Activated CD4-positive, alpha-beta T cell treated with anti-CD3 and anti-CD28 coated beads, Interleukin-2, amount 10 ng/mL, durations not matched to agents 7 days and 5 days (primary cell): ENCODE data around the gene TMEM273. TPM values are rescaled to one million over a fixed set of nuclear protein-coding genes. Genes with fewer than 3 reads are reported as not detected.

ENCODE experiments used
- CTCF ChIA-PET: fragments of 350-600 bp; sonication (Branson Sonifier 250); formaldehyde crosslinking; loops from one replicate; lab custom pipeline; 2021; ENCODE audit warnings: antibody characterized with exemption; lab: Charles Lee
- POLR2A ChIA-PET: fragments of 350-600 bp; sonication (Branson Sonifier 250); formaldehyde crosslinking; loops from one replicate; lab custom pipeline; 2021; ENCODE audit warnings: antibody characterized with exemption; lab: Charles Lee
- DNase-seq: peaks from one replicate; pipeline ENCODE4 v3.0.0-alpha.2; 2020
- H3K27ac Mint-ChIP-seq: one replicate; pipeline ENCODE4 v1.8.0; 2021; ENCODE audit warnings: mild to moderate bottlenecking, moderate library complexity, mixed read lengths
- H3K27me3 Mint-ChIP-seq: one replicate; pipeline ENCODE4 v1.8.0; 2021; ENCODE audit warnings: mixed read lengths
- H3K36me3 Mint-ChIP-seq: one replicate; pipeline ENCODE4 v1.8.0; 2021; ENCODE audit warnings: low read depth, mixed read lengths
- H3K4me1 Mint-ChIP-seq: one replicate; pipeline ENCODE4 v1.8.0; 2021; ENCODE audit warnings: mixed read lengths
- H3K4me3 Mint-ChIP-seq: one replicate; pipeline ENCODE4 v1.8.0; 2021; ENCODE audit warnings: mild to moderate bottlenecking, moderate library complexity, mixed read lengths
- H3K9me3 Mint-ChIP-seq: one replicate; pipeline ENCODE4 v1.8.0; 2021; ENCODE audit warnings: mixed read lengths
- total RNA-seq, 2 experiments: library from RNA; stranded (reverse); gene quantifications; one replicate each; pipeline ENCODE4 v1.2.3, GENCODE V29; 2021

Gene TMEM273
- total RNA-seq, 2 experiments from 2014 or later, result 12.5 to 14.0 TPM

DNA sequence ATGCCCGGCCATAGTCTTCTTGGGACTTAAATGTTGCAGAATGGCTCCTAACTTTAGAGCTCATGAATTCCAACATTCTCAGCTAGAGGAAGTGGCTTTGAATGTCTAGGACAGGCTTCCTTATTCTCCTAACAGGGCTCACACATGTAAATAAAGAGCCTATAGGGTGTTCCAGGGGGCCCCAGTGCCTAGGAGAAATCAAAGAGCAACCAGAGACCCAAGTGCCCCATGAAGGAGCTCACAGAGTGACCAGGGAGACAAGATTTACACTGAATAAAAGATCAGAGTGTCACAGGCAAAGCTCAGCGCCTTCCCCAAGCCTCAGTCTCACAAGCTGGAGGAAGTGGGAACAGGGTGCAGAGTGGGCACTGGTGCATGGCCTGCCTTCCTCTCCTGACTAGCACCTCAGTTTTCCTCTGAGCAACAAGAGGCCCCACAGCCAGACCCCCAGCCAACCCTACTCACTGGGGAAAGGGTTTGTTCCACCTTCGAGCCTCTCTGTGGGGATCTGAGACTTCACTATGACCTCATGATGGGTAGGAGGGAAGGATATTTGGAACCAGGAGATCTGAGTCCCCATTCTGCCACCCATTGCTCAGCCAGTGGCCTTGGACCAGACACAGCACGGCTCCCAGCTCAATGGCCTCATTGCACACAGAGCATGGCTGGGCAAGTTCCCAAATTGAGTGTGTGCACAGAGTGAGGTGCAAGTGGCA, 16.0 kb downstream of the TMEM273 start:
- CTCF ChIA-PET, result interaction anchor here (2.1 kb wide), 1 partner anchor 11 kb away, joined by 6 read pairs; no protein-coding TSS in a partner anchor
- DNase-seq, result no peak
- H3K4me1 Mint-ChIP-seq, result peaks cover 10% of the 10 kb centered on the region
- H3K4me3 Mint-ChIP-seq, result no peak overlapping the region
- POLR2A ChIA-PET, result no interaction called here
- H3K27ac Mint-ChIP-seq, result no peak overlapping the region
- H3K9me3 Mint-ChIP-seq, result no peaks in the 10 kb centered on the region
- H3K27me3 Mint-ChIP-seq, result no peaks in the 10 kb centered on the region
- H3K36me3 Mint-ChIP-seq, result no peaks in the 10 kb centered on the region

DNA sequence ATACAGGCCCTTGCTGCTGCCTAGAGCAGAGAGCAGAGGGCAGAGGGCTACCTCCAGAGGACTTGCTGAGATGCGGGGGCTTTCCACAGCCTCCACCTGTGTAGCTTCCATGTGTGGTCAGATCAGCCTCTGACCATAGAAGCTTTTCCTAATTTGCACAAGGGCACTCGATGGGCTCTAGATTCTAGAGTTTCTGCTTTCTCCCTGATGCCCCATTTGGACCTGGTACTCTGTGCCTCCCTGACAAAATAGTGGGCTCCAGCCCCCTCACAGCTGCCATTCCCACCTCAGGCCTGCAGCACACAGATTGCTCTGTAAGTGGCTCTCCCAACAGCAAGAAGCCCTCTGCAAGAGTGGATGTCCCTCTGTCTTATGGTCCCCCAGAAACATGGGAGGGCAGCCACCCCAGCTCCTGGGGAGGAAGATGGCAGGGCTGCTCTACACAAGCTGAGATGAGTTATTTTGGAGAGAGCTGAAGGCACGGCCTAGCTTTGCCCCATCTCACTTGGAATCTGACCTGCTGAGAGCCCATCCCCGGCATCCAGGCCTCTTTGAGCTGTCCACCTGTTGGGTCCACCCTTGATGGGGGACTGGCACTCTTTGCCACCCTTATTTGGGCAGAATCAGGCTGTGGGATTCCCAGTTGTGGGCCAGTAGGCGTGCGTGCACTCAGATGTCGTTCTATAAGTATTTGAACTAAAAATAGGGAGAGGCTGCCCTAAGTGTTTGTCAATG, 16.7 kb downstream of the TMEM273 start:
- DNase-seq, result no peak
- Mint-ChIP-seq H3K36me3 (no peaks in the 10 kb centered on the region), H3K27ac (no peak overlapping the region), H3K4me3 (no peak overlapping the region), H3K27me3 (no peaks in the 10 kb centered on the region), H3K9me3 (no peaks in the 10 kb centered on the region), H3K4me1 (peaks cover 2% of the 10 kb centered on the region)
- ChIA-PET POLR2A (no interaction called here), CTCF (interaction anchor here (1.6 to 2.1 kb wide), 2 partner anchors 10 to 515 kb away, joined by 5 to 6 read pairs; no protein-coding TSS in a partner anchor)

DNA sequence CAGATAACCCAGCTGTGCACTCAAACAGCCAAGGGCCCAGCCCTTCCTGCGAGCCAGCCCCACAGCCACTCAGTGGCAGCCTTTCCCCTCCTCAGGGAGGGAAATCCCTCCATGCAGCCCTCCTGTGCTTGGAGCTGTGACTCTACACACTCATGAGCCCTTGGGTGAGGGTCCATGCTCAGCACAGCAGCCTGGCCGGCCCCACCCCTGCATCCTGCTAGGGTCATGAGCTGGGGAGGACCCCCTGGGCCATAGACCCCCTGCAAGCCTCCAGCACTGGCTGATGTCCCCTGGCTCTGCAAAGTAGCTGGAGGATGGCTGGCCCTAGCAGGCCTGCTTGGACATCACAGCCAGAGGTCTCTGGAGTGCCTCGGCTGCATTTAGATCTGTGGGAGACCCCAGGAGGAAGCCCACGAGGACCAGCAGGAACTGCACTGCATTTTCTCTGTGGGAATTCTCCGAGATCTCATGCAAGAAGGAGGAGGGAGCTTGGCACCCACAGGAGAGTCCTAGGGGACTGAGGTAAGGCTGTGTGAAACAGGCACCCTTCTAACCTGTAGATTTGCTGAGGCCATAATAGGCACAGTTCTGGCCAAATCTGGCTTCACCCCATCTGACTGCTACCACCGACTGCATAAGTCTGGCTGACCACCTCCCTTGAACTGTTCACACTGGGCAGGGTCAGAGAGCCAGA, 17.4 kb downstream of the TMEM273 start:
- ChIA-PET CTCF (interaction anchor here (1.6 to 2.1 kb wide), 2 partner anchors 9 to 515 kb away, joined by 5 to 6 read pairs; no protein-coding TSS in a partner anchor), POLR2A (no interaction called here)
- Mint-ChIP-seq H3K36me3 (no peaks in the 10 kb centered on the region), H3K27ac (no peak overlapping the region), H3K27me3 (no peaks in the 10 kb centered on the region), H3K9me3 (no peaks in the 10 kb centered on the region), H3K4me3 (no peak overlapping the region), H3K4me1 (no peaks in the 10 kb centered on the region)
- no peak for DNase-seq

DNA sequence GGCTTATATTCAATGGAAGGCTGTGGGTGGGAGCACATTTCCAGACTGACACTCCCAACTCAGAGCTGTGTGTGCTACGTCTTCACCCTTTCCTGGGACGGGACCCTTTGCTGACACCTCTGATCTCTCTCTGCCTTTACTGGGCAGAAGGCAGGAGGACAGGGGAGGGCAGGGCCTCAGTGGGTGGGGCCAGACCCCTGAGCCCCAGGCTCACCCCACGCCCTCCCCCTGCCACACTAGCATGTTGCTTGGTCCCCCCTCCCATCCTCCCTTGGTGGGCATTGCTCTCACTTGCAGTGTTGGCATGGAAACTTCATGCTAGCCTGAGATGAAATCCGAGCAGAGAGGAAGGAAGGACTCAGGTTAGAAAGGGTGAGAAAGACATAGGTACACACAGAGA, 18.4 kb downstream of the TMEM273 start:
- no peak overlapping the region for H3K4me3 Mint-ChIP-seq
- no peaks in the 10 kb centered on the region for H3K9me3 Mint-ChIP-seq

DNA sequence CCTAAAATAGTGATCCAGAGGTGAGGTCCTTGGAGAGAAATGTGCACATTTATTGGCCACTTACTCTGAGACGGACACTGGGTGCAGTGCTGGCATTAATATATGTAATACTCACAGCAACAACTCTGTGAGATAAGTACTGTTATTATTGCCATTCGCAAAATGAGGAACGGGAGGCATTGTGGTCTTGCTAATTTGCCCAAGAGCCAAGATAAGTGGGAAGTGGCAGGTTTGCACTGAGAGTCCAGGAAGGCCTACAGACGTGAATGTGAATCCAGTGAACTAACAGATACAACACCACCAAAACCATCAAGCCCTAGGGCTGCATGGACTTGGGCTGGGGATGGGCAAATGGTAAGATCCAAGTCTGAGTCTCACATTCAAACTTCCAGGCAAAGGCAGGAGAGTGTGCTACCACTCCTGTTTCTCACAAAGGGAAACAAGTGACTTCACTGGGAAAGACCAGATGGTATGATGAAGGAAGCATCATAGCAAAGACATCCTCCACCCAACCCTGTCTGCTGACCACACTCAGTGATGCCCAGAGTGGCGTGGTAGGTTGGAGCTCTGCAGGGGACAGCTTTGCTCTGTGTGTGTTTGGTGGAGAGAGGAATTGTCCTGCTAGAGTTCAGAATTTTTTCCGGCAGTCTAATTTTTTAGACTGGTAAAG, 19.2 kb downstream of the TMEM273 start:
- Mint-ChIP-seq H3K4me3 (no peak overlapping the region), H3K27me3 (no peaks in the 10 kb centered on the region), H3K36me3 (no peaks in the 10 kb centered on the region), H3K9me3 (no peaks in the 10 kb centered on the region), H3K4me1 (peaks cover 8% of the 10 kb centered on the region), H3K27ac (no peak overlapping the region)
- POLR2A ChIA-PET, result interaction anchor here (0.5 to 0.6 kb wide), 2 partner anchors 100 to 309 kb away, joined by 3 read pairs; no protein-coding TSS in a partner anchor
- no peak for DNase-seq
- CTCF ChIA-PET, result interaction anchor here (1.6 kb wide), 2 partner anchors 8 to 513 kb away, joined by 4 read pairs; no protein-coding TSS in a partner anchor

More for the DNA sequence above, 18.4 kb downstream of the TMEM273 start:
- H3K27ac Mint-ChIP-seq, result no peak overlapping the region
- ChIA-PET POLR2A (no interaction called here), CTCF (interaction anchor here (1.6 kb wide), 1 partner anchor 514 kb away, joined by 5 read pairs; no protein-coding TSS in a partner anchor)
- H3K27me3 Mint-ChIP-seq, result no peaks in the 10 kb centered on the region
- no peak for DNase-seq
- peaks cover under 1% of the 10 kb centered on the region for H3K4me1 Mint-ChIP-seq
- H3K36me3 Mint-ChIP-seq, result no peaks in the 10 kb centered on the region

DNA sequence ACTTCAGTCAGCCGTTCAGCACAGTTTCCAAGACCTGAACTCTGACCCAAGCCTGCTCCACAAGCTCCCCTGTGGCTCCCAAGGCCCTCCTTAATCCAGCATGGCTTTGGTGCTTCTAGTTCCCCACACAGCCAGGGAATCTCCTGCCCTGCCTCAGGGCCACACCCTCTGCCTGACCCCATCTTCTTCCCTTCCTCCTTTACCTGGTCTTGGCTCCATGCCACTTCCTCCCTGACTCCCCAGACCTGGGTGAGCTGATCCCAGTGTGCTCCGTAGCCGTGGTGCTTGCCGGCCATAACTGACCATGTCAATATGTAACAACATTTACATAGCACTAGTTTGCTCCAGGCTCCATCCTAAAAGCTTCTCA, 20.0 kb downstream of the TMEM273 start:
- ChIA-PET CTCF (interaction anchor here (1.6 kb wide), 2 partner anchors 9 to 512 kb away, joined by 4 read pairs; no protein-coding TSS in a partner anchor), POLR2A (interaction anchor here (0.5 kb wide), 1 partner anchor 101 kb away, joined by 3 read pairs; no protein-coding TSS in a partner anchor)
- no peaks in the 10 kb centered on the region for H3K36me3 Mint-ChIP-seq
- no peak overlapping the region for H3K27ac Mint-ChIP-seq
- peaks cover 8% of the 10 kb centered on the region for H3K4me1 Mint-ChIP-seq
- H3K9me3 Mint-ChIP-seq, result no peaks in the 10 kb centered on the region
- H3K27me3 Mint-ChIP-seq, result no peaks in the 10 kb centered on the region
- no peak overlapping the region for H3K4me3 Mint-ChIP-seq
- no peak for DNase-seq

DNA sequence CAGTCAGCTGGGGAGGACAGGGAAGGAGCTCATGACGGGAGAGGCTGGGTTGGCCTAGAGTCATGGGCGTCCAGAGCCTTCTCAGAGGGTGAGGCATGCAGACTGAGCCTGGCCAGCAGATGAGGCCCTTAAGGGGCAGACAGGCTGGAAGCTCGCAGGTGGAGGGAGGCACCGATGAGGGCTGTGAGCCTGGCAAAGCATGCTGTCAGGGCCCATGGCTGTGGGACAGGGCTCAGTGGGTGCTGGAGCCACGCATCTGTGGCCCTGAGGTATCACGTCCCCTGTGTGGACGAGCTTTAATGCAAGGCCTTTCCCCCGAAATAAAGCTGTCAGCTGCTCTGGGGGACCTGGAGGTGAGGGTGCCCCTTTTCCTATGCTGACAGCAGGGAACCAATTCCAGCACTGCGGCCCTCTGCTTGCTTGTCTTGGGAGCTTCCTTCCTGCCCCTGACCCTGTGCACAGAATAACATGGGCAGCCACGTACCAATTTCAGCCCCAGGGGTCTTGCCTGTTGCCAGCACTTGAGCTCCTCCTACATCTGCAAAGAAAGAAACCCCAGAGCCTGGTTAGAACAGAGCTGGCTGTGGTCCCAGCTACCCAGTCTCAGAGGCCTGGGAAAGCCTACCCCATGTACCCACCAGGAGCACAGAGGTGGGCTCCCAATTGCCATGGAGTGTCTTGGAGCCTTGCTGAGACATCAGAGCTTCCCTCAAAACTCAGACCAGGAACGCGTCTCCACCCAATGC, 20.6 kb downstream of the TMEM273 start:
- Mint-ChIP-seq H3K4me1 (peaks cover 8% of the 10 kb centered on the region), H3K9me3 (no peaks in the 10 kb centered on the region)

DNA sequence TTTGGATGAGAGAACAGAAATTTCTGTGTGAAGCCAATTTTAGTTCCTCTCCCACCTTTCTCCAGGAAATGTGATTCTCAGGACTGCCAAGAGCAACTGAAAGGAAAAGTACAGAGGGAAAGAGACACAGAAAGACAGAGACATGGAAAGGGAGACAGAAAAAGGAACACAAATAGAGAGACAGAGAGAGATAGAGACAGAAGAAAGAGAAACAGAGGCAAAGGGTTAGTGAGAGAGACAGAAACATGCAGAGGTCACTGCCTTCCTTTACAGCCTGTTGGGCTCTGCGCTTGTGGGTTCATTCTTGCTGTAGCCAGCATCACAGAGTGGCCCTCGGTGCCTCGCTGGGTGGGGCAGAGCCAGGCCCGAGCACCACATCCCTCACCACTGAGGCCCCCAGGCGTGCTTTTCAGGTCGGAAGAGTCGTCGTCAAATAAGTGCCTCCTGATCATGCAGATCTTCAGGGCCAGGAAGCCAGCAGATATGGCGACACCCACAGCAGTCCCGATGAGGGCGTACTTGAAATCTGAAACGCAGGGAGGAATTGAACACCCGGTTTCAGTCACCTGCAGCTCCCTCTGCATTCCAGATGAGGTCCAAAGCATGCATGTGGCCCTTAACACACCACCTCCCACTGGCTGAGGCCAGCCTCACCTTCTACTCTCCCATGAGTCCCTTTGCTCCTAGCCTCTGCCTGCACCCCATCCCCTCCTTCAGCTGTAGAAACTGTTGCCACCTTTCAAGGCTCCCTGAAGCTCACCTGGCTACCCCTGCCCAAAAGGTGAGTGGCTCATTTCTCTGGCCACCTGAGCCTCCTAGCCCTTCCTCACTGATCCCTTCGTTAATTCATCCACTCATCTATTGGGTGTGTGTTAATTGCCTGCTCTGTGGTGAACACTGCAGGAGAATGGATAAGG, 21.4 kb downstream of the TMEM273 start:
- Mint-ChIP-seq H3K9me3 (no peaks in the 10 kb centered on the region), H3K27me3 (no peaks in the 10 kb centered on the region)
- CTCF ChIA-PET, result interaction anchor here (1.1 to 1.6 kb wide), 2 partner anchors 41 to 511 kb away, joined by 3 to 4 read pairs; no protein-coding TSS in a partner anchor

More for the DNA sequence above, 20.6 kb downstream of the TMEM273 start:
- ChIA-PET CTCF (interaction anchor here (1.6 kb wide), 2 partner anchors 10 to 511 kb away, joined by 4 read pairs; no protein-coding TSS in a partner anchor), POLR2A (no interaction called here)
- Mint-ChIP-seq H3K4me3 (no peak overlapping the region), H3K27ac (no peak overlapping the region), H3K27me3 (no peaks in the 10 kb centered on the region), H3K36me3 (no peaks in the 10 kb centered on the region)
- DNase-seq, result no peak

DNA sequence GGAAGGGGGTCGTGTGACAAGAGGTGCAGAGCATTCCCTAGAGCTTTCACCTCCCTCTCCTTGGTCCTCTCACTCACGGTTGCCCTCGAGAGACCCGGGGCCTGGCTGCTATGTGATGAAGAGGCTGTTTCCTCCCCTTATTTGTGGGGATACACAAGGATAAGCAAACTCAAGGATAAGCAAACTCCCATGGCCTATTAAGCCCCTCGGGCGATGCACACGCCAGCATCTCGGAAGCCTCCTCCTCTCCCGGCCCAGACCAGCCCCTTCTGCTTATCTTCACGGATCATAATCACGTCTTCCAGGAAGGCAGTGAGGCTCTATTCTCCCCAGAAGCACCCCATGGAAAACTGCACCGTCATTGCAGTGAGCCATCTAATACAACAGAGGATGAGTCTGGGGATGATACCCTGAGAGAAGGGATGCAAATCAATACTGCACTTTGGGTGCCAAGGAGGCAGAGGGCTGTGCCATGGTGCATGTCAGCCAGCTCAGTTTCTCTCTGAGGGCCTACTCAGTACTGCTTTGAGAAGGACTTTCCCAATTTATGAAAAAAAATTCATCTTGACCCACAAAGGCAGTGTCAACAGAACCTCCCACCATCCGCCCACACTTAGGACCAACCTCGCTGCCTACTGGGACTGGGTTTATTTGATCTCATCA, 22.2 kb downstream of the TMEM273 start:
- H3K9me3 Mint-ChIP-seq, result no peaks in the 10 kb centered on the region
- CTCF ChIA-PET, result interaction anchor here (1.1 kb wide), 1 partner anchor 42 kb away, joined by 3 read pairs; no protein-coding TSS in a partner anchor
- POLR2A ChIA-PET, result no interaction called here
- no peak for DNase-seq
- H3K27me3 Mint-ChIP-seq, result no peaks in the 10 kb centered on the region
- peaks cover 8% of the 10 kb centered on the region for H3K4me1 Mint-ChIP-seq
- no peak overlapping the region for H3K27ac Mint-ChIP-seq
- no peak overlapping the region for H3K4me3 Mint-ChIP-seq
- H3K36me3 Mint-ChIP-seq, result no peaks in the 10 kb centered on the region

More for the DNA sequence above, 21.4 kb downstream of the TMEM273 start:
- Mint-ChIP-seq H3K36me3 (no peaks in the 10 kb centered on the region), H3K4me1 (peaks cover 8% of the 10 kb centered on the region), H3K4me3 (no peak overlapping the region), H3K27ac (no peak overlapping the region)
- no peak for DNase-seq
- POLR2A ChIA-PET, result no interaction called here

DNA sequence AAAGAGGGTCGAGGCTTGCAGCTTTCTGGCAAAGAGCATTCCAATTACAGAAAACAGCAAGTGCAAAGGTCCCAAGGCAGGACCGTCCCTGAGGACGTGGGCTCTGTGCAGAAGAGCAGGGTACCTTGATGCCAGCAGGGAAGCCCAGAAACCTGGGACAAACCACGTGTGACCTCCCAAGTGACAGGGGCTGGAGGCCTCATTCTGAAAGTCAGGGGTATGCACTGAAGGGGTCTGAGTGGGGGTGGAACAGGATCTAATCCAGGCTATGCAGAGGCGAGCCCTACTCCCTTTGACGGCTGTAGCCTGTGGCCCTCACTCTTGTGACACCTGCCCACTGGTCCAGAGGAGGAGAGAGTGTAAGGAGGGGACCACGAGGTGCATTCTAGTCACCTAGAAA, 22.9 kb downstream of the TMEM273 start:
- H3K27ac Mint-ChIP-seq, result no peak overlapping the region
- CTCF ChIA-PET, result interaction anchor here (2.2 kb wide), 1 partner anchor 9 kb away, joined by 16 read pairs; no protein-coding TSS in a partner anchor
- H3K9me3 Mint-ChIP-seq, result no peaks in the 10 kb centered on the region
- no peaks in the 10 kb centered on the region for H3K36me3 Mint-ChIP-seq
- POLR2A ChIA-PET, result no interaction called here
- DNase-seq, result no peak
- H3K4me1 Mint-ChIP-seq, result peaks cover 8% of the 10 kb centered on the region
- H3K4me3 Mint-ChIP-seq, result no peak overlapping the region
- H3K27me3 Mint-ChIP-seq, result no peaks in the 10 kb centered on the region
